HCT116 (cell line): ENCODE data around the gene ZHX3. TPM values are rescaled to one million over a fixed set of nuclear protein-coding genes. Genes with fewer than 3 reads are reported as not detected.
A peak's percentile ranks its signal among the peaks of the same experiment; 100 is the strongest.

Experiments used
- ATAC-seq: fragments of 200-7000 bp; cut with Tn5 transposase; 2 replicates; pipeline ENCODE4 v1.9.1; 2020; ENCODE audit warnings: mild to moderate bottlenecking, moderate library complexity
- BruUV-seq: library from RNA; stranded (reverse); fragments of 400-500 nt; replicated peaks from 2 replicates; lab custom pipeline; 2021; lab: Mats Ljungman, UMichigan
- CTCF ChIA-PET: fragments of 300-600 bp; sonication (Branson Sonifier 250); formaldehyde crosslinking; loops from one replicate; lab custom pipeline; 2021; ENCODE audit warnings: antibody characterized with exemption; lab: Charles Lee
- POLR2A ChIA-PET: fragments of 300-600, 350-600 bp; sonication (Branson Sonifier 250); formaldehyde crosslinking; loops from one replicate; lab custom pipeline; 2021; ENCODE audit warnings: antibody characterized with exemption; lab: Charles Lee
- RAD21 ChIA-PET, 2 experiments: fragments of 300-600 bp; sonication (Branson Sonifier 250); formaldehyde crosslinking; loops; one replicate each; lab custom pipeline; 2023; ENCODE audit warnings: low total read pairs in 2 of 2; ENCODE audit not compliant: uncharacterized antibody in 2 of 2, unreplicated experiment in 2 of 2, low non-redundant PET in 1 of 2; lab: Charles Lee
- DNase-seq: peaks from one replicate; pipeline ENCODE4 v3.0.0-alpha.2; 2010; ENCODE audit warnings: low read depth, low spot score
- H2AFZ ChIP-seq: fragments of 200-600 bp; shearing (Covaris generic), sonication (generic); 2 replicates; pipeline ENCODE4 v1.6.1; 2017; ENCODE audit warnings: low read depth, mixed run types, mixed read lengths, antibody characterized with exemption, low read length; ENCODE audit not compliant: poor library complexity, severe bottlenecking
- H3K27ac ChIP-seq: 2 replicates; pipeline ENCODE4 v1.5.1; 2012; ENCODE audit warnings: low read depth, low read length
- H3K27me3 ChIP-seq: fragments of 200-600 bp; sonication (generic); 2 replicates; pipeline ENCODE4 v1.6.1; 2016; ENCODE audit warnings: mixed run types, low read length, mixed read lengths; ENCODE audit not compliant: insufficient read depth
- H3K36me3 ChIP-seq, 2 experiments: fragments of 200-500 bp in 1 of 2; fragments of 200-600 bp in 1 of 2; sonication (Bioruptor generic) in 1 of 2; sonication (generic) in 1 of 2; 2 replicates each; pipeline versions ENCODE4 v1.5.1 to v1.6.1; 2014 to 2016; ENCODE audit warnings: low read length in 2 of 2, inconsistent platforms in 1 of 2, mixed read lengths in 1 of 2, mixed run types in 1 of 2; ENCODE audit not compliant: insufficient read depth in 2 of 2, control insufficient read depth in 1 of 2
- H3K4me1 ChIP-seq, 2 experiments: fragments of 200-600 bp in 1 of 2; sonication (generic) in 1 of 2; 2 replicates each; pipeline versions ENCODE4 v1.5.1 to v1.6.1; 2012 to 2017; ENCODE audit warnings: low read length in 2 of 2, inconsistent platforms in 1 of 2, mild to moderate bottlenecking in 1 of 2, mixed read lengths in 1 of 2, mixed run types in 1 of 2, moderate library complexity in 1 of 2; ENCODE audit not compliant: insufficient read depth in 2 of 2, control insufficient read depth in 1 of 2
- H3K4me2 ChIP-seq: fragments of 200-600 bp; sonication (generic); 2 replicates; pipeline ENCODE4 v1.6.1; 2017; ENCODE audit warnings: mixed run types, low read length, mixed read lengths
- H3K4me3 ChIP-seq, 2 experiments: fragments of 200-600 bp in 1 of 2; sonication (generic) in 1 of 2; replicated peaks in 1 of 2; 2 replicates each; pipeline ENCODE4 v1.5.1; 2011 to 2016; ENCODE audit warnings: low read length in 2 of 2, control low read depth in 1 of 2, low read depth in 1 of 2, mild to moderate bottlenecking in 1 of 2, mixed read lengths in 1 of 2, mixed run types in 1 of 2
- H3K79me2 ChIP-seq: fragments of 200-600 bp; sonication (generic); 2 replicates; pipeline ENCODE4 v1.6.1; 2017; ENCODE audit warnings: mild to moderate bottlenecking, mixed run types, low read length, moderate library complexity, mixed read lengths; ENCODE audit not compliant: insufficient read depth
- H3K9ac ChIP-seq: fragments of 200-600 bp; sonication (generic); 2 replicates; pipeline ENCODE4 v1.6.1; 2016; ENCODE audit warnings: low read length, mixed read lengths
- H3K9me2 ChIP-seq: fragments of 200-600 bp; sonication (generic), shearing (Covaris generic); 2 replicates; pipeline ENCODE4 v1.6.1; 2017; ENCODE audit warnings: mixed run types, mild to moderate bottlenecking, moderate library complexity; ENCODE audit not compliant: insufficient read depth
- H3K9me3 ChIP-seq, 2 experiments: fragments of 200-500 bp in 1 of 2; fragments of 200-600 bp in 1 of 2; sonication (Bioruptor generic) in 1 of 2; sonication (generic) in 1 of 2; 2 replicates each; pipeline ENCODE4 v1.6.1; 2014 to 2017; ENCODE audit warnings: low read length in 2 of 2, mixed read lengths in 2 of 2, inconsistent platforms in 1 of 2, low read depth in 1 of 2, mild to moderate bottlenecking in 1 of 2, mixed run types in 1 of 2, moderate library complexity in 1 of 2; ENCODE audit not compliant: control insufficient read depth in 1 of 2, insufficient read depth in 1 of 2
- H4K20me1 ChIP-seq: fragments of 200-600 bp; sonication (generic), shearing (Covaris generic); 2 replicates; pipeline ENCODE4 v1.6.1; 2017; ENCODE audit warnings: mixed run types, mild to moderate bottlenecking, moderate library complexity; ENCODE audit not compliant: insufficient read depth
- CBX3 ChIP-seq: IDR thresholded peaks from 2 replicates; pipeline ENCODE4 v1.6.1; 2012; ENCODE audit warnings: low read depth
- CEBPB ChIP-seq: IDR thresholded peaks from 2 replicates; pipeline ENCODE4 v1.6.1; 2012; ENCODE audit warnings: low read depth
- EZH2 ChIP-seq: fragments of 200-600 bp; sonication (generic); IDR thresholded peaks from 2 replicates; pipeline ENCODE4 v1.6.1; 2017; ENCODE audit warnings: antibody characterized with exemption, mixed run types
- FOSL1 ChIP-seq: IDR thresholded peaks from 2 replicates; pipeline ENCODE4 v1.6.1; 2012; ENCODE audit warnings: low read depth
- MAX ChIP-seq: IDR thresholded peaks from 2 replicates; pipeline ENCODE4 v1.6.1; 2012
- POLR2A ChIP-seq: IDR thresholded peaks from 2 replicates; pipeline ENCODE4 v1.7.0; 2011; ENCODE audit warnings: borderline replicate concordance; ENCODE audit not compliant: insufficient read depth, insufficient read length; ENCODE audit errors: extremely low read depth
- POLR2AphosphoS5 ChIP-seq: IDR thresholded peaks from 2 replicates; pipeline ENCODE4 v1.6.1; 2011; ENCODE audit warnings: mild to moderate bottlenecking, low read depth, low read length, moderate library complexity
- RAD21 ChIP-seq: IDR thresholded peaks from 2 replicates; pipeline ENCODE4 v1.6.1; 2012; ENCODE audit warnings: low read depth, mild to moderate bottlenecking
- SIN3A ChIP-seq: IDR thresholded peaks from 2 replicates; pipeline ENCODE4 v1.6.1; 2012; ENCODE audit warnings: low read depth
- SRF ChIP-seq: IDR thresholded peaks from 2 replicates; pipeline ENCODE4 v1.6.1; 2012; ENCODE audit warnings: low read depth
- TCF7L2 ChIP-seq: IDR thresholded peaks from 2 replicates; pipeline ENCODE4 v1.7.0; 2011; ENCODE audit warnings: borderline replicate concordance, inconsistent platforms; ENCODE audit not compliant: insufficient read depth, insufficient read length; ENCODE audit errors: extremely low read depth
- ZBTB33 ChIP-seq: IDR thresholded peaks from 2 replicates; pipeline ENCODE4 v1.6.1; 2011; ENCODE audit warnings: mild to moderate bottlenecking, low read length, moderate library complexity; ENCODE audit not compliant: insufficient replicate concordance; ENCODE audit errors: extremely low read depth
- ZFX ChIP-seq: fragments of 450-650 bp; IDR thresholded peaks from 2 replicates; pipeline ENCODE4 v1.6.1; 2017
- ZNF274 ChIP-seq: fragments of 200-500 bp; sonication (Bioruptor generic); IDR thresholded peaks from 2 replicates; pipeline ENCODE4 v1.6.1; 2014; ENCODE audit warnings: mild to moderate bottlenecking, low read depth, low read length, inconsistent platforms
- intact Hi-C: fragments of 100-400 bp; cut with micrococcal nuclease; formaldehyde crosslinking; loops from 2 replicates; pipeline ENCODE4 v1.10.0; 2022
- total RNA-seq: library from RNA; stranded (reverse); gene quantifications from one replicate; pipeline ENCODE4 v1.2.1, GENCODE V29; 2021; ENCODE audit not compliant: unreplicated experiment
- TF ChIP-seq, protein P1 (sequence below), 3 experiments: fragments of 200-600 bp in 1 of 3; sonication (generic) in 1 of 3; IDR thresholded peaks in 2 of 3; conservative IDR thresholded peaks in 1 of 3; 2 replicates each; pipeline ENCODE4 v1.5.1; 2012 to 2017; ENCODE audit warnings: low read depth in 2 of 3, low read length in 2 of 3, antibody characterized with exemption in 1 of 3, borderline replicate concordance in 1 of 3, control low read depth in 1 of 3, mild to moderate bottlenecking in 1 of 3, mixed read lengths in 1 of 3, mixed run types in 1 of 3, moderate library complexity in 1 of 3; ENCODE audit not compliant: insufficient read depth in 1 of 3

Gene ZHX3
- total RNA-seq, 1 experiment from 2014 or later = 13.3 TPM

GRCh38 chr20:41138475-41139226, 178.9 kb downstream of the ZHX3 start:
- Histone ChIP-seq H4K20me1 (no peaks in the 10 kb centered on the region), H3K79me2 (peaks cover 49% of the 10 kb centered on the region), H3K9me3 (no peaks in the 10 kb centered on the region), H3K9me2 (no peaks in the 10 kb centered on the region), H3K27ac (peak overlapping the region; percentile 85; the same call in 1 of the 2 replicates), H3K4me3 (peak overlapping the region; percentile 57 to 79), H2AFZ (no peak overlapping the region), H3K4me2 (peak overlapping the region; percentile 97), H3K27me3 (no peaks in the 10 kb centered on the region), H3K4me1 (peaks cover 9 to 20% of the 10 kb centered on the region in 2 experiments; a peak in 3 of 4 replicates), H3K9ac (peak overlapping the region; percentile 84), H3K36me3 (peaks cover 0 to 5% of the 10 kb centered on the region in 2 experiments; a peak in 1 of 4 replicates)
- CTCF ChIA-PET = interaction anchor here (0.7 kb wide), 1 partner anchor 132 kb away, joined by 3 read pairs; no protein-coding TSS in a partner anchor
- ATAC-seq = no peak
- TF ChIP-seq EZH2 (no peak), TCF7L2 (no peak), MAX (no peak), CEBPB (no peak), POLR2A (no peak), ZFX (no peak), POLR2AphosphoS5 (no peak), CBX3 (no peak), RAD21 (no peak), SIN3A (no peak), FOSL1 (no peak), SRF (no peak), ZNF274 (no peak), ZBTB33 (no peak)
- TF ChIP-seq, protein P1, sequence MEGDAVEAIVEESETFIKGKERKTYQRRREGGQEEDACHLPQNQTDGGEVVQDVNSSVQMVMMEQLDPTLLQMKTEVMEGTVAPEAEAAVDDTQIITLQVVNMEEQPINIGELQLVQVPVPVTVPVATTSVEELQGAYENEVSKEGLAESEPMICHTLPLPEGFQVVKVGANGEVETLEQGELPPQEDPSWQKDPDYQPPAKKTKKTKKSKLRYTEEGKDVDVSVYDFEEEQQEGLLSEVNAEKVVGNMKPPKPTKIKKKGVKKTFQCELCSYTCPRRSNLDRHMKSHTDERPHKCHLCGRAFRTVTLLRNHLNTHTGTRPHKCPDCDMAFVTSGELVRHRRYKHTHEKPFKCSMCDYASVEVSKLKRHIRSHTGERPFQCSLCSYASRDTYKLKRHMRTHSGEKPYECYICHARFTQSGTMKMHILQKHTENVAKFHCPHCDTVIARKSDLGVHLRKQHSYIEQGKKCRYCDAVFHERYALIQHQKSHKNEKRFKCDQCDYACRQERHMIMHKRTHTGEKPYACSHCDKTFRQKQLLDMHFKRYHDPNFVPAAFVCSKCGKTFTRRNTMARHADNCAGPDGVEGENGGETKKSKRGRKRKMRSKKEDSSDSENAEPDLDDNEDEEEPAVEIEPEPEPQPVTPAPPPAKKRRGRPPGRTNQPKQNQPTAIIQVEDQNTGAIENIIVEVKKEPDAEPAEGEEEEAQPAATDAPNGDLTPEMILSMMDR (IDR thresholded peaks at IDR 0.05 in 2 of 3, conservative IDR thresholded peaks at IDR 0.05 in 1 of 3; ENCODE audit: borderline replicate concordance in 1 of 3, insufficient read depth in 1 of 3, low read depth in 2 of 3, low read length in 2 of 3) = no peak
- intact Hi-C loops = no loop called here
- RAD21 ChIA-PET = interaction anchor here in 1 of 2 experiments (0.7 kb wide), 1 partner anchor 141 kb away, joined by 3 read pairs; no protein-coding TSS in a partner anchor
- POLR2A ChIA-PET = no interaction called here
- BruUV-seq = TSS peak; percentile 33
- no peak for DNase-seq
